Measurements from ENCODE around the gene DPYSL3.
"Not testable (repeated sequence)": the region's sequence is repeated elsewhere in the genome, so short reads cannot be mapped to it uniquely, and the experiment has no call there.

Gene DPYSL3

DNA sequence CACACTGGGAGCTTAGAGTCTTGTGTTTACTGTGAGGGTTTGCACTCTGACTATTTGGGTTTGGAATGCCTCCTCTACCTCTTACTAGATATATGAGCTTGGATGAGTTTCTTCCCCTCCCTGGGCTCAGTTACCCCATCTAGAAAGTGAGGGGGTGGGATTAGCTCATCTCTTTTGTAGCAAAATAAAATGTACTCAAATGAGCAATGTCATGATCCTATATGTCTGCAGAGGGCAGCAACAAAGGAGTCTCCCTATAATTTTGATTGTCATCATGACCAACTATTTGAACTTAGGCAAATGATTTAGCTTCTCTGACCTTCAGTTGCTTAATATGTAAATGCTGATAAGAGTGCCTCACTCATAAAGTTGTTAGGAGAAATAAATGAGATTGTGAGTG, 109.0 kb downstream of the DPYSL3 start:
- no peak for FAIRE-seq

DNA sequence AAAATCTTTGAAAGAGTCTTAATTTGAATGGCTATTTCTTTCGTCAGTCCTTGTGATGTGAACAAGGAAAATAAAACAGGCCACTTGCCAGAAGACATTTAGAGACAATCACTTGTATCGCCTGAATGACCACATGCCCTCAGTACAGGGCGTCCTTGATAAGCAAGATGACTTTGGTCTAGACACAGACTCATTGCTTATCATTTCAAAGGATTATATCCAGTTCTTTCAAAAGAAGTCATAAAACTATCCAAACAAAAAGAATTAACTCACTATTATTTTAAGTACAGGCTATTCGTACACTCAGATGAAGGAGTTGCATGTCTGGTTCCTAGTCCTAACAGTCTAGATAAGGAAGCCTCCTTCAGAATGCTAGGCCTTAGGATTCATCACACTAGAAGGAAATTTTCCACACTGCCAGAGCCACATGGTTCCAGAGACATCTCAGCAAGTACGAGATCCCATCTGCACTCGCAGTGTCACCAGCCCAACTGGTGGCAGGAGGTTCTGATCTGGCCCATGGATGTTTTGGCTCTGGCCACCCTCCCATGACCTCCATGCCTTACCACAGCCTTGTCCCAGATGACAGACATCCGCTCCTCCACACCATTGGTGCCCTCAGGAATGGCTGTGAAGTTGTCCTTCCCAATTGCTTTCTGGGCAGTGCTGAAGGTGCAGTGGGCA, 109.6 kb downstream of the DPYSL3 start:
- FAIRE-seq, result no peak

DNA sequence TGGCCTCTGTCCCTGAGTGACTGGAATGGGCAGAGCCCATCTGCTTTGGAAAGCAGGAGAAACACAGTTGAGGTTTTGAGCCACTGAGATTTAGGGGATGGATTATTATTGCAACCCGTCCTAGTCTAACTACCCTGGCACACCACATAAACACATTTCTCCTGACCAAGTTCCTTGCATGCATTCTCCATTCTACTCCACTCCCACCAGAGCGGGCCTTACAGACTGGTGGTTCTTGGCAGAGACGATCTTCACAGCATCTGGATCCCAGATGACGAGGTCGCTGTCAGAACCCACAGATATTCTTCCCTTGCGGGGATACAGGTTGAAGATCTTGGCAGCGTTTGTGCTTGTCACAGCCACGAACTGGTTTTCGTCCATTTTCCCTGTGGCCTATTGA, 111.0 kb downstream of the DPYSL3 start:
- FAIRE-seq, result no peak

- FAIRE-seq, result no peak
Observed at GRCh38 chr5:147397616-147398015, 112.3 kb downstream of the DPYSL3 start.

- no peak for FAIRE-seq
Observed at GRCh38 chr5:147396070-147396823, 113.6 kb downstream of the DPYSL3 start.

DNA sequence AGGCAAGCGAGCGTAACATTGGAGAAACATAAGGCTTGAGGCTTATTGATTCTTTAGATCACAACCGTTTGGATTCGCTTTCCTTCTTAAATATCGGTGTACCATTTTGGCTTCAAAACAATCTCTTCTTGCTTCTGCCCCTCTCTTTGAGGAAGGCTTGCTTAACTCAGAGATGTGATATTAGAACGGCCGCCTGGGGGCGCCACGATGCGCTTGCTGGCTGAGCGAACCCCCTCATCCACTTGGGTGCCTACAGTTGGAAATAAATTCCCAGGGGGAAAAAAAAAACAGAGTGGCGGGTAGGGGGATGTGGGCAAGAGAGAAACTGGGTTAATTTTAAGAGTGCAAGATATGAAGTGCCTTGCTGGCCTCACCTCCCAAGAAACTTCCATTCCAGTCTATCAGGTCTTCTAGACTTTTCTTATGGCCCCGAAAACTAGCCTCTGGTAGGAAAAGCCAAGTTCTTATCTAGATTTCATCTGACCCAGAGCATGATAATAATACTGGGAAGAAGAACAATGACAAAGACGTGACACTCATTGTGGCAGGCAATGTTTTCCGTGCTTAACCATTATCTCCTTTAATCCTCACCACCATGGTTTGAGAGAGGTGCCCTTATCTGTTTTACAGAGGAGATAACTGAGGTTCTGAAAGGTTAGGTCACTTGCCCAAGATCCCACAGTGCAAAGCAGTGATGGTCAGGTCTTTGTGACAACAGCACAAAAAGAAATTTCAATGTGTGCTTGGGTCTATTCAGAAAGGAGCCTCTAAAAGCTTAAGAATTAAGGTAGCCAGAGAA, 115.8 kb downstream of the DPYSL3 start:
- no peak for FAIRE-seq

DNA sequence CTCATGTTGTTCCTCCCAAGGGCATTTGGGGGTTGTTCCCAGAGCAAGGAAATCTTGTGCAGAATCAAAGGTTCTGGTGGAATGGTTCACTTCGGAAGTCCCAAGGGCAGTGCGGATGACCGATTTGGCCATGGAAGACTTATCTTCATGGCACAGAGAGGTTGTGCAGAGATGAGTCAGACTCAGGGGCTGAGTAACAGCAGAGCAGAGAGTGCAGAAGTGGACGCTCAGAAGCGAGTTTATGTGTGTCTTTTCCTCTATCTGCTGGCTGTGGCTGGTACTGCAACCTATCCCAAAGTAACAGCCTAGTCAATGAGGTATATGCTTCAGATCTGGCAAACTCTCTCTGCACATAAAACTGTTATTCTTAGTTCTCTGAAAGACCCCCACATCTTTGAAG, 118.1 kb downstream of the DPYSL3 start:
- no peak for FAIRE-seq

- no peak for FAIRE-seq
Observed at GRCh38 chr5:147390654-147391225, 119.1 kb downstream of the DPYSL3 start.

DNA sequence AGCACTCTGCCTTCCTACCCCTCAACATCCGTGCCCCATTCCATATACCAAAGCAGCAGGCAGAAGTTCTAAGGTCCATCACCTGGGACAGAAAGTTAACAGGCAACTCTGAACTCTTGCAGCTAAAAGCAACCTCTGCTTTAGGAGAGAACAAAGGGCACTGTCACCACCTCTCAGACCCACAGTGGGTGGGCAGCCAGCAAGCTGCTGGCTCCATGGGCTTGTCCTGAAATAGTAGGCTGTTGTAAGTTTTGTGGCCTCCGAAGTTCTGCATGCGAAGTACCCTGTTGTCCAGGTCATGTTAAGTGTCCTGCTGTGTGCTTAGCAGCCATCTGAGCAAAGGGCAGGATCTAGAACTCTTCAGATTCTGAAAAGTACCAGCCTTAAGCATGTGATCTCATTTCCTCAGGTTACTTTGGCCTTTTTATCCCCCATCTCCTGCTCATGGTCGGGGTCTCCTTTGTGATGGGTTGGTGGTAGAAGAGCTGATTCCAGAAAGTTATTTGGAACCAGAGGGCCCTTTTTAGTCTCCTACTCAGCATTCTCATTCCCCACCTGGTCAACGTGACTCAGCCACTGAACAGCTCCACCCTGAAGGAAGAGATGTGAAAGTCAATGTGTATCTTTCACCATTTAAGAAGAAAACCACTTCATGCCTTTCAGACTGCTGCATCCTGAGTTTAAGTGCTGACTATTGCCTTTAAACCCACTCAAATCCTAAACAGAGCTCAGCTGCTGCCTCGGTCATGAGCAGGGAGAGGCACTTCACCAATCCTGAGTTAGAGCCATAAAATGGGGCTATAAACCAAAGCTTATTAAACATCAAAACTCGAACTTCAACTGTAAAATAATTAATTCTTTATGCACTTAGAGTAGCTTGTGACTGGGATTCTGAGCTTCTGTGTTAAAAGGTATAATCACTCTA, 121.4 kb downstream of the DPYSL3 start:
- FAIRE-seq, result no peak

- no peak for FAIRE-seq
Observed at GRCh38 chr5:147387109-147387508, 122.8 kb downstream of the DPYSL3 start.

GRCh38 chr5:147384346-147385193, 125.3 kb downstream of the DPYSL3 start:
- no peak for FAIRE-seq

- FAIRE-seq, result no peak
Observed at GRCh38 chr5:147382776-147383175, 127.1 kb downstream of the DPYSL3 start.

GRCh38 chr5:147381555-147381954, 128.3 kb downstream of the DPYSL3 start:
- FAIRE-seq, result no peak

GRCh38 chr5:147377682-147378081, 132.2 kb downstream of the DPYSL3 start:
- FAIRE-seq, result no peak

- no peak for FAIRE-seq
Observed at GRCh38 chr5:147375151-147375550, 134.7 kb downstream of the DPYSL3 start.

DNA sequence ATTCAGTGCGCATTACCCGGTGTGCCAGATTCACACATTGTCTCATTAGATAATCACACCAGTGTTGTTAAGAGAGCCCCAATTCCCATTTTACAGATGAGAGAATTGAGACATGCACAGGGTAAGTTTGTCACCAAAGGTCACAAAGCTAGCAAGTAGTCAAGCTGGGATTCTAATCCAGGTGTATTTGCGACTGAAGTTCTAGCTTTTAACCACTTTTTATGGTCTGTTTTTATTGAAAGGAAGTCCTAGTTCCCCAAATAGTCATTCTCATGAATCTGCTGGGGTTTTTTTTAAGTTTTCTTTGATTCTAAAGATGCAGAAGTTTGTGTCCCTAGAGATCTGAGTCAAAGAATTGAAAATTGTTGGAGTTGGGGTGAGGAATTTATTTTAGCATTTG, 136.5 kb downstream of the DPYSL3 start:
- FAIRE-seq, result no peak

GRCh38 chr5:147372191-147372590, 137.7 kb downstream of the DPYSL3 start:
- FAIRE-seq, result no peak

DNA sequence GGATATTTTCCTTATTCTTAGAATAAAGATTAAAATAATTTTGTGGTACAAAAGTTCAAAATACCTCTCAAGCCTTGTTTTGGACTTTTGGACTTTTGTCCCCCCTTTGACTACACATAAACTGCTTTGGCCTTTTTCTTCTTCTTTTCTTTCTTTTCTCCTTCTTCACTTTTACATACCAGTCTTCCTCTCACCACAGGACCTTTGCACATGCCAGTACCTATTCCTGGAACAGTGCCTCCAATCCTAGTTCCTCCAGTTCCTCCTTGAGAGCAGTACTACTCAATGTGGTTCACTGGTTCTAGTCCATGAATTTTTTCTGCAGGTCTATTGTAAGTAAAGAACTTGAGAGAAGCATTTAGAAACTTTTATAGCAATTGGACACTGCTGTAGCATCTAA, 138.6 kb downstream of the DPYSL3 start:
- no peak for FAIRE-seq

- FAIRE-seq, result peak; percentile 50
Observed at GRCh38 chr5:147369742-147370374, 140.0 kb downstream of the DPYSL3 start.

DNA sequence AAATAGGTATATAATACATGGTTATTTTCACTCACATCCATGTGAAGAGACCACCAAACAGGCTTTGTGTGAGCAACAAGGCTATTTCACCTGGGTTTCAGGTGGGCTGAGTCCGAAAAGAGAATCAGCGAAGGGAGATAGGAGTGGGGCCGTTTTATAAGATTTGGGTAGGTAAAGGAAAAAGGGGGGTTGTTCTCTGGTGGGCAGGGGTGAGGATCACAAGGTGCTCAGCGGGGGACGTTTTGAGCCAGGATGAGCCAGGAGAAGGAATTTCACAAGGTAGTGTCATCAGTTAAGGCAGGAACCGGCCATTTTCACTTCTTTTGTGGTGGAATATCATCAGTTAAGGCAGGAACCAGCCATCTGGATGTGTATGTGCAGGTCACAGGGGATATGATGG, 142.5 kb downstream of the DPYSL3 start:
- FAIRE-seq, result not testable (repeated sequence)
